ENCODE results near the gene SPC24. TPM values are rescaled to one million over a fixed set of nuclear protein-coding genes. Genes with fewer than 3 reads are reported as not detected.
"Not testable (repeated sequence)": the region's sequence is repeated elsewhere in the genome, so short reads cannot be mapped to it uniquely, and the experiment has no call there.

Gene SPC24
- total RNA-seq, 2 experiments from 2014 or later: 37.7 to 37.9 TPM

GRCh38 chr19:11194173-11194572 lies 38.6 kb upstream of the SPC24 start:
- ChIA-PET CTCF (interaction anchor here (1.3 kb wide), 1 partner anchor 10 kb away, joined by 3 read pairs; no protein-coding TSS in a partner anchor), POLR2A (no interaction called here)

GRCh38 chr19:11192957-11193939 lies 37.7 kb upstream of the SPC24 start:
- POLR2A ChIA-PET: no interaction called here
- CTCF ChIA-PET: interaction anchor here (0.7 kb wide), 1 partner anchor 57 kb away, joined by 3 read pairs; no protein-coding TSS in a partner anchor

GRCh38 chr19:11191934-11192333 lies 36.4 kb upstream of the SPC24 start:
- CTCF ChIA-PET: interaction anchor here (0.9 to 1.4 kb wide), 2 partner anchors 10 to 290 kb away, joined by 3 read pairs; no protein-coding TSS in a partner anchor
- POLR2A ChIA-PET: no interaction called here

GRCh38 chr19:11191273-11191755 lies 35.7 kb upstream of the SPC24 start:
- CTCF ChIA-PET: interaction anchor here (0.9 to 1.4 kb wide), 2 partner anchors 11 to 291 kb away, joined by 3 read pairs; no protein-coding TSS in a partner anchor
- POLR2A ChIA-PET: interaction anchor here (0.6 kb wide), 1 partner anchor 16 kb away, joined by 6 read pairs; no protein-coding TSS in a partner anchor

DNA sequence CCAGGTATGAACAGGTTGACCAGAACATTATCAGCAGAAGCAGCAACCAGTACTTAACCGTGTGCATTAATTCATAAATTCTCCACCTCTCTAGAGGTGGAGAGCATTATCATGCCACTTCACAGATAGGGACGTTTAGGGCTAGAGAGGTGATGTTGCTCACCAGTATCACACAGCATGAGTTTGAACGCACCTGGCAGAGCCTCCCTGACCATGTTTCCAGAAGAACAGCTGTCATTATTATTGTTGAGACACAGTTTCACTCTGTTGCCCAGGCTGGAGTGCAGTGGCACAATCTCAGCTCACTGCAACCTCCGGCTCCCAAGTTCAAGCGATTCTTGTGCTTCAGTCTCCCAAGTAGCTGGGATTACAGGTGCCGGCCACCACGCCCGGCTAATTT lies 34.9 kb upstream of the SPC24 start:
- POLR2A ChIA-PET: interaction anchor here (0.6 kb wide), 1 partner anchor 17 kb away, joined by 6 read pairs; no protein-coding TSS in a partner anchor

DNA sequence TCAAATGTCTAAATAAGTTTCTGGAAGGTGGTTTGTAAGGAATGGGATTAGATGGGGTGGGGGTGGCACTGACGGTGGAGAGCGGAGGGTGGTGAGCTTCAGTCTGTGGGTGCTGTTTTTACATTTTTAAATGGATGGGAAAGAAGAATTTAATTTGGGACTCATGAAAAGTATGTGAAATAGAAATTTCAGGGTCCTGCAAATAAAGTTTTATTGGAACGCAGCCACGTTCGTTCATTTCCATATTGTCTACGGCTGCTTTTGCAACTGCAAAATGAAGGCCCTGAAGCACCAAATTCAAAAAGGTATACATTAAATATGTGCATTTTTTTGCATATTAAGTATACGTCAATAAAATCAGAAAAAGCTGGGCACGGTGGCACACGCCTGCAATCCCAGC lies 31.9 kb upstream of the SPC24 start:
- POLR2A ChIA-PET: no interaction called here
- CTCF ChIA-PET: interaction anchor here (0.6 kb wide), 1 partner anchor 26 kb away, joined by 3 read pairs; no protein-coding TSS in a partner anchor

More for the DNA sequence above, 34.9 kb upstream of the SPC24 start:
- CTCF ChIA-PET: interaction anchor here (1.0 to 1.4 kb wide), 2 partner anchors 13 to 292 kb away, joined by 3 read pairs; no protein-coding TSS in a partner anchor

GRCh38 chr19:11182994-11183393 lies 27.4 kb upstream of the SPC24 start:
- ChIA-PET POLR2A (no interaction called here), CTCF (no interaction called here)

GRCh38 chr19:11181488-11181887 lies 25.9 kb upstream of the SPC24 start:
- POLR2A ChIA-PET: no interaction called here
- CTCF ChIA-PET: no interaction called here

DNA sequence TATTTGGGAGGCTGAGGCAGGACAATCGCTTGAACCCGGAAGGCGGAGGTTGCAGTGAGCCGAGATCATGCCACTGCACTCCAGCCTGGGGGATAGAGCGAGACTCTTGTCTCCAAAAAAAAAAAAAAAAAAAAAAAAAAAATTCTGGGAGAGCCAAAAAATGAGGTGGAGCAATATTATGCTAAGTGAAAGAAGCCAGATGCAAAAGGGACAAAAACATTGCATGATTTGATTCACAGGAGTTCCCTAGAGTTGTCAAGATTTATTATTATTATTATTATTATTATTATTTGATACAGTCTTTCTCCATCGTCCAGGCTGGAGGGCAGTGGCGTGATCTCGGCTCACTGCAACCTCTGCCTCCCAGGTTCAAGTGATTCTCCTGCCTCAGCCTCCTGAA lies 25.4 kb upstream of the SPC24 start:
- POLR2A ChIA-PET, CTCF ChIA-PET: not testable (repeated sequence)

DNA sequence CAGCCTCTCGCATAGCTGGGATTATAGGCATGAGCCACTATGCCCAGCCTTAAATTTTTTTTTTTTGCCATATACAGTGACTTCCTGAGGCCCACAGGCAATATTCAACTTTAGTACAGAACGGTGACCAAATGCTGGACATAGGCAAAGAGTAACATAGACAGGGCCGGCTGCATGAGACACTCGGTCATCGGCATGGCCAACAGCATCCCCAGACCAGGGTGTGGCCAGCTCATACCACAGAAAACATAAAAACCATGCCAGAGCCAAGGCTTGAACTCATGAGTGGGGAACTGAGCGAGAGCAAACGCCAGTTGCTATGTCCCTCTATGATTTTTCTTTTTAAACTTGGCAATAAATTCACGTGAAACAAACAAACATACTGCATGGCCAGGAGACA lies 24.8 kb upstream of the SPC24 start:
- ChIA-PET POLR2A (no interaction called here), CTCF (no interaction called here)

GRCh38 chr19:11179716-11180297 lies 24.2 kb upstream of the SPC24 start:
- ChIA-PET POLR2A (no interaction called here), CTCF (no interaction called here)

DNA sequence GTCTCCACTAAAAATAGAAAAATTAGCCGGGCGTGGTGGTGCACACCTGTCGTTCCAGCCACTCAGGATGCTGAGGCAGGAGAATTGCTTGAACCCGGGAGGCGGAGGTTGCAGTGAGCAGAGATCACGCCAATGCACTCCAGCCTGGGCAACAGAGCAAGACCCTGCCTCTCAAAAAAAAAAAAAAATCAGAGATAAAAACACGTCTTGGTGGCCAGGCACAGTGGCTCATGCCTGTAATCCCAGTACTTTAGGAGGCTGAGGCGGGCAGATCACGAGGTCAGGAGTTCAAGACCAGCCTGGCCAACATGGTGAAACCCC lies 23.5 kb upstream of the SPC24 start:
- POLR2A ChIA-PET, CTCF ChIA-PET: not testable (repeated sequence)

GRCh38 chr19:11177592-11177991 lies 22.0 kb upstream of the SPC24 start:
- ChIA-PET POLR2A (no interaction called here), CTCF (interaction anchor here (0.9 kb wide), 1 partner anchor 40 kb away, joined by 3 read pairs; no protein-coding TSS in a partner anchor)

DNA sequence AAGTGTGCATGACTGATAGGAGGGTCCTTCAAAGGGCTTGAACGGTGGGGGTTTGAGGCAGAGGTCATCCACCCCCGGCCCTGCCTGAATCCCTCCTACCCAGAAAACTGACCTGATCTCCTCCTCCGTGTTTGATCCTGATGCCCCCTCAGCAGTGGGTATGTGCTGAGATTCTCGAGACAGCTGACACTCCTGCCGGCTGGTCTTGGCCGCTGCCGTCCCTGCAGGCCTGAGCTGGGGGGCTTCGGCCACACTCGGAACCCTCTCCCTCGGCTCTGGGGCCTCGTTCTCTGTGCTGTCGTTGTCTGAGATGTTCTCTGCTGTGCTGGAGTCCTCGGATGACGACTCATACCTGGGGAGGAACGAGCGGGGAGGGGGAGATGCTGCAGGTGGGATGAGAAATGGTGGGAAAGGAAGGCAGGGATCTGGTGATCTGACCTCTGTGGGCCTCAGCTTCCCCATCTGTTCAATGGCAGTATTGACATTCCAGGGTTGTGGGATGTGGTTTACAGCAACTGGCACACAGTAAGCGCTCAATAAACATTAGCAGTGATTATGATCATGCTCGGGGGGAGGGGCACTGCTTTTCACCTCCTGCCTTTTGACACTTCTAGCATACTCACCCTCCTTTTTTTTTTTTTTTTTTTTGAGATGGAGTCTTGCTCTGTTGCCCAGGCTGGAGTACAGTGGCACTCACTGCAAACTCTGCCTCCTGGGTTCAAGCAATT lies 21.0 kb upstream of the SPC24 start:
- ChIA-PET POLR2A (no interaction called here), CTCF (no interaction called here)

DNA sequence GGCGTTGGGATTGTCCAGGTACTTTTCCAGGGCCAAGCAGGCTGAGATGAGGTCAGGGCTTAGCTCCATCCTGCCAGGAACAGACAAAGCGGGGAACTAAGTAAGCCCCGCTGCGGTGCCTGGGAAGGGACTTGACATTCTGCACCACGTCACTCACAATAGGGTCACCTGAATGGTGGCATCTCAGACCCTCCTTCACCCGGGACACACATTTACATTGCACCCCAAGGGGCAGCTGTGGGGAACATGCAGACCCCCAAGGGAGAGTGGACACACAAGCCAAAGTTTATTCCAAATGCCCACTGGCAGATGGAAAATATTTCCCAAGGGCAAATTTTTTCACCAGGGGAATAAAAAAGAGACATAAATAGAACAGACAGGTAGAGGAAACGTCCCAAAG lies 20.3 kb upstream of the SPC24 start:
- ChIA-PET POLR2A (no interaction called here), CTCF (no interaction called here)

DNA sequence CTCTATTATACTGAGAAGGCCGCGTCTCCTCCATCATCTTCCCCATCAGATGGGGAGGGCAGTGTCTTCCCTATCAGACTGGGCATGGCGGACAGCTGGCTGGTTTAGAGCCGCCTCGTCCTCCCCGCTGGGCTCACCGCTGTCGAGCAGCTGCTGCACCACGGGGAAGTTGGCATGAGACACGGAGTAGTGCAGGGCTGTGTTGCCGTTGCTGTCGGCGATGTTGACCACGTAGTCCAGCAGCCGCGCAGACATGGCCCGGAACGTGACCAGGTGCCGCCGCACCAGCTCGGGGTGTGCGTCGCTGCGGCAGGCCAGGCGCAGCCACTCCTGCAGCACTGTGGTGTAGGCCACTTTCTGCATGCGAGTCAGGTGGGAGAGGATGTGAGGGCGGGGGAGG lies 18.8 kb upstream of the SPC24 start:
- CTCF ChIA-PET: no interaction called here
- POLR2A ChIA-PET: no interaction called here

DNA sequence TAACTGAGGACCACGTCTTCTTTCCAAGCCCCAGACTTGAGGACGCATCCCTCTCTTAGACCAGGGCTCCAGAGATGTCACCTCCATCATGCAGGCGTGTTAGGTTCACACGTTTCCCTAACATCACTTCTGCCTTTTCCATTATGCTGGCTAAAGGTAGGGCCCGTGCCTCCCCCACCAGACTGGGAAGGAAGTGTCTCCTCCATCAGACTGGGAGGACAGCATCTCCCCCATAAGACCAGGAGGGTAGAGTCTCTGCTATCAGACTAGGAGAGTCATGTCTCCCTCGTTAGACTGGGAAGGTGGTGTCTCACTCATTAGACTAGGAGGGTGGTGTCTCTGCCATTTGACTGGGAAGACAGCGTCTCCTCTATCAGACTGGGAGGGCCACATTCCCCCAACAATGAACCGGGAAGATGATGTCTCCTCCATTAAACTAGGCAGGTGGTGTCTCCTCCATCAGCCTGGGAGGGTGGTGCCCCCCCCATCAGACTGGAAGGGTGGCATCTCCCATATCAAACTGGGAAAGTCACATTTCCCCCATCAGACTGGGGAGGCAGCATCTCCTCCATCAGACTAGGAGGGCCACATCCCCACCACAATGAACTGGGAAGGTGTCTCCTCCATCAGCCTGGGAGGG lies 18.1 kb upstream of the SPC24 start:
- ChIA-PET CTCF (no interaction called here), POLR2A (no interaction called here)

GRCh38 chr19:11172576-11172975 lies 17.0 kb upstream of the SPC24 start:
- ChIA-PET CTCF (no interaction called here), POLR2A (no interaction called here)

DNA sequence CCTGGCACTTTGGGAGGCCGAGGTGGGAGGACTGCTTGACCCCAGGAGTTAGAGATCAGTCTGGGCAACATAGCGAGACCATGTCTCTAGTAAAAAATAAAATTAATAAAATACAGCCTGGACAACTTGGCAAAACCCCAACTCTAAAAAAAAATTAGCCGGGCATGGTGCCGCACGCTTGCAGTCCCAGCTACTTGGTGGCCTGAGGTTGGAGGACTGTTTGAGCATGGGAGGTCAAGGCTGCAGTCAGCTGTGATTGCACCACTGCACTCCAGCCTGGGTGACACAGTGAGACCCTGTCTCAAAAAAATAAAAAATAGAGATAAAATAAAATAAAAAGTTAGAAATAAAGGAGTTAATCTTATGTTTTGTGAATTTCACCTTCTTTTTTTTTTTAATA lies 15.6 kb upstream of the SPC24 start:
- ChIA-PET POLR2A (no interaction called here), CTCF (no interaction called here)
